Measurements from ENCODE around the gene WTAP.
"Not testable (repeated sequence)": the region's sequence is repeated elsewhere in the genome, so short reads cannot be mapped to it uniquely, and the experiment has no call there.

Gene WTAP

GRCh38 chr6:159729598-159730331 is 2.5 kb downstream of the WTAP start:
- DNase-seq = no peak

GRCh38 chr6:159730332-159730676 is 3.0 kb downstream of the WTAP start:
- DNase-seq = no peak

GRCh38 chr6:159732550-159732949 is 5.2 kb downstream of the WTAP start:
- not testable (repeated sequence) for DNase-seq

- DNase-seq = not testable (repeated sequence)
Measured at GRCh38 chr6:159733395-159733794, 6.1 kb downstream of the WTAP start.

- no peak for DNase-seq
Measured at GRCh38 chr6:159736908-159737307, 9.6 kb downstream of the WTAP start.

- no peak for DNase-seq
Measured at GRCh38 chr6:159739341-159739740, 12.0 kb downstream of the WTAP start.

- DNase-seq = no peak
Measured at GRCh38 chr6:159742165-159742564, 14.9 kb downstream of the WTAP start.

- no peak for DNase-seq
Measured at GRCh38 chr6:159745081-159745480, 17.8 kb downstream of the WTAP start.

GRCh38 chr6:159746759-159747158 is 19.5 kb downstream of the WTAP start:
- DNase-seq = no peak

- DNase-seq = not testable (repeated sequence)
Measured at GRCh38 chr6:159748127-159748526, 20.8 kb downstream of the WTAP start.

GRCh38 chr6:159751448-159751847 is 24.1 kb downstream of the WTAP start:
- no peak for DNase-seq

GRCh38 chr6:159753081-159753872 is 26.0 kb downstream of the WTAP start:
- DNase-seq = no peak

- DNase-seq = no peak
Measured at GRCh38 chr6:159754401-159754800, 27.1 kb downstream of the WTAP start.

GRCh38 chr6:159754959-159755914 is 27.9 kb downstream of the WTAP start:
- DNase-seq = no peak

- DNase-seq = no peak
Measured at GRCh38 chr6:159756508-159756907, 29.2 kb downstream of the WTAP start.

- no peak for DNase-seq
Measured at GRCh38 chr6:159758031-159759001, 31.0 kb downstream of the WTAP start.

- no peak for DNase-seq
Measured at GRCh38 chr6:159759645-159760044, 32.3 kb downstream of the WTAP start.

- DNase-seq = no peak
Measured at GRCh38 chr6:159760602-159761057, 33.3 kb downstream of the WTAP start.

- DNase-seq = no peak
Measured at GRCh38 chr6:159761129-159761872, 34.0 kb downstream of the WTAP start.

- peak; percentile 95 for DNase-seq
Measured at GRCh38 chr6:159761873-159762680, 34.8 kb downstream of the WTAP start, which contains the start of gene ACAT2. Gene ACAT2 (plus strand): TSS chr6:159762045. CDS start chr6:159762088, 43 bp downstream.

Data from NCI-H2171 treated with DMSO at 0.1 percent for 48 hours (cell line).